Measurements from ENCODE around the gene CMTM1.
A peak's percentile ranks its signal among the peaks of the same experiment; 100 is the strongest.

Gene CMTM1

GRCh38 chr16:66599726-66600125 lies 33.5 kb downstream of the CMTM1 start:
- H3K36me3 ChIP-seq (ENCODE audit: control insufficient read depth, low read depth, low read length) = no peaks in the 10 kb centered on the region
- no peak overlapping the region for H3K4me3 ChIP-seq (ENCODE audit: low read length)
- H3K27me3 ChIP-seq (ENCODE audit: control insufficient read depth, insufficient read depth, low read length) = no peaks in the 10 kb centered on the region
- no peaks in the 10 kb centered on the region for H3K4me1 ChIP-seq (ENCODE audit: control insufficient read depth, low read depth, low read length)
- no peaks in the 10 kb centered on the region for H3K9me3 ChIP-seq (ENCODE audit: control insufficient read depth, low read depth, low read length)
- no peak overlapping the region for H3K27ac ChIP-seq (ENCODE audit: low read length)
- no peak overlapping the region for H3K9ac ChIP-seq (ENCODE audit: low read length)

GRCh38 chr16:66600477-66600876 lies 34.2 kb downstream of the CMTM1 start:
- H3K27me3 ChIP-seq (ENCODE audit: control insufficient read depth, insufficient read depth, low read length) = no peaks in the 10 kb centered on the region
- H3K4me1 ChIP-seq (ENCODE audit: control insufficient read depth, low read depth, low read length) = no peaks in the 10 kb centered on the region
- H3K4me3 ChIP-seq (ENCODE audit: low read length) = no peak overlapping the region
- no peak overlapping the region for H3K9ac ChIP-seq (ENCODE audit: low read length)
- H3K36me3 ChIP-seq (ENCODE audit: control insufficient read depth, low read depth, low read length) = no peaks in the 10 kb centered on the region
- H3K9me3 ChIP-seq (ENCODE audit: control insufficient read depth, low read depth, low read length) = no peaks in the 10 kb centered on the region
- H3K27ac ChIP-seq (ENCODE audit: low read length) = no peak overlapping the region

GRCh38 chr16:66601471-66601870 lies 35.2 kb downstream of the CMTM1 start:
- no peaks in the 10 kb centered on the region for H3K4me1 ChIP-seq (ENCODE audit: control insufficient read depth, low read depth, low read length)
- H3K9me3 ChIP-seq (ENCODE audit: control insufficient read depth, low read depth, low read length) = no peaks in the 10 kb centered on the region
- no peak overlapping the region for H3K9ac ChIP-seq (ENCODE audit: low read length)
- no peak overlapping the region for H3K27ac ChIP-seq (ENCODE audit: low read length)
- H3K36me3 ChIP-seq (ENCODE audit: control insufficient read depth, low read depth, low read length) = no peaks in the 10 kb centered on the region
- H3K4me3 ChIP-seq (ENCODE audit: low read length) = no peak overlapping the region
- H3K27me3 ChIP-seq (ENCODE audit: control insufficient read depth, insufficient read depth, low read length) = no peaks in the 10 kb centered on the region

GRCh38 chr16:66603537-66604375 lies 37.5 kb downstream of the CMTM1 start:
- H3K9ac ChIP-seq (ENCODE audit: low read length) = peak overlapping the region; percentile 53
- H3K36me3 ChIP-seq (ENCODE audit: control insufficient read depth, low read depth, low read length) = no peaks in the 10 kb centered on the region
- peak overlapping the region; percentile 66 for H3K4me3 ChIP-seq (ENCODE audit: low read length)
- H3K27ac ChIP-seq (ENCODE audit: low read length) = no peak overlapping the region
- no peaks in the 10 kb centered on the region for H3K9me3 ChIP-seq (ENCODE audit: control insufficient read depth, low read depth, low read length)
- no peaks in the 10 kb centered on the region for H3K27me3 ChIP-seq (ENCODE audit: control insufficient read depth, insufficient read depth, low read length)
- H3K4me1 ChIP-seq (ENCODE audit: control insufficient read depth, low read depth, low read length) = peaks cover 4% of the 10 kb centered on the region

GRCh38 chr16:66604376-66605176 lies 38.3 kb downstream of the CMTM1 start, which contains the start of gene CMTM3:
Gene CMTM3 (plus strand): TSS chr16:66604704. CDS start chr16:66604806, 102 bp downstream.
- peaks cover 2% of the 10 kb centered on the region for H3K36me3 ChIP-seq (ENCODE audit: control insufficient read depth, low read depth, low read length)
- H3K27me3 ChIP-seq (ENCODE audit: control insufficient read depth, insufficient read depth, low read length) = no peaks in the 10 kb centered on the region
- H3K9me3 ChIP-seq (ENCODE audit: control insufficient read depth, low read depth, low read length) = no peaks in the 10 kb centered on the region
- H3K4me1 ChIP-seq (ENCODE audit: control insufficient read depth, low read depth, low read length) = peaks cover 7% of the 10 kb centered on the region
- H3K4me3 ChIP-seq (ENCODE audit: low read length) = peak within 1 kb of the TSS; percentile 66
- H3K9ac ChIP-seq (ENCODE audit: low read length) = peak within 1 kb of the TSS; percentile 53
- no peak within 1 kb of the TSS for H3K27ac ChIP-seq (ENCODE audit: low read length)

GRCh38 chr16:66605177-66605978 lies 39.1 kb downstream of the CMTM1 start:
- H3K4me3 ChIP-seq (ENCODE audit: low read length) = peak overlapping the region; percentile 56
- no peaks in the 10 kb centered on the region for H3K9me3 ChIP-seq (ENCODE audit: control insufficient read depth, low read depth, low read length)
- H3K36me3 ChIP-seq (ENCODE audit: control insufficient read depth, low read depth, low read length) = peaks cover 8% of the 10 kb centered on the region
- H3K27me3 ChIP-seq (ENCODE audit: control insufficient read depth, insufficient read depth, low read length) = no peaks in the 10 kb centered on the region
- peaks cover 7% of the 10 kb centered on the region for H3K4me1 ChIP-seq (ENCODE audit: control insufficient read depth, low read depth, low read length)
- no peak overlapping the region for H3K27ac ChIP-seq (ENCODE audit: low read length)
- H3K9ac ChIP-seq (ENCODE audit: low read length) = peak overlapping the region; percentile 50

GRCh38 chr16:66605979-66606751 lies 39.9 kb downstream of the CMTM1 start:
- Histone ChIP-seq H3K36me3 (ENCODE audit: control insufficient read depth, low read depth, low read length) (peaks cover 8% of the 10 kb centered on the region), H3K4me3 (ENCODE audit: low read length) (peak overlapping the region; percentile 56), H3K9ac (ENCODE audit: low read length) (peak overlapping the region; percentile 50), H3K9me3 (ENCODE audit: control insufficient read depth, low read depth, low read length) (no peaks in the 10 kb centered on the region), H3K27ac (ENCODE audit: low read length) (no peak overlapping the region), H3K4me1 (ENCODE audit: control insufficient read depth, low read depth, low read length) (peaks cover 7% of the 10 kb centered on the region), H3K27me3 (ENCODE audit: control insufficient read depth, insufficient read depth, low read length) (no peaks in the 10 kb centered on the region)

GRCh38 chr16:66608241-66609138 lies 42.3 kb downstream of the CMTM1 start:
- no peak overlapping the region for H3K27ac ChIP-seq (ENCODE audit: low read length)
- H3K9ac ChIP-seq (ENCODE audit: low read length) = peak overlapping the region; percentile 10

GRCh38 chr16:66609139-66609510 lies 42.9 kb downstream of the CMTM1 start:
- Histone ChIP-seq H3K4me1 (ENCODE audit: control insufficient read depth, low read depth, low read length) (peaks cover 7% of the 10 kb centered on the region), H3K9me3 (ENCODE audit: control insufficient read depth, low read depth, low read length) (no peaks in the 10 kb centered on the region), H3K27ac (ENCODE audit: low read length) (no peak overlapping the region), H3K4me3 (ENCODE audit: low read length) (no peak overlapping the region), H3K9ac (ENCODE audit: low read length) (peak overlapping the region; percentile 10), H3K36me3 (ENCODE audit: control insufficient read depth, low read depth, low read length) (peaks cover 27% of the 10 kb centered on the region), H3K27me3 (ENCODE audit: control insufficient read depth, insufficient read depth, low read length) (no peaks in the 10 kb centered on the region)

More at GRCh38 chr16:66608241-66609138, 42.3 kb downstream of the CMTM1 start:
- Histone ChIP-seq H3K4me3 (ENCODE audit: low read length) (no peak overlapping the region), H3K36me3 (ENCODE audit: control insufficient read depth, low read depth, low read length) (peaks cover 23% of the 10 kb centered on the region), H3K4me1 (ENCODE audit: control insufficient read depth, low read depth, low read length) (peaks cover 7% of the 10 kb centered on the region), H3K27me3 (ENCODE audit: control insufficient read depth, insufficient read depth, low read length) (no peaks in the 10 kb centered on the region), H3K9me3 (ENCODE audit: control insufficient read depth, low read depth, low read length) (no peaks in the 10 kb centered on the region)

Data from iPS-18a (cell line).